ENCODE data around the gene RLF.

The RLF gene

GRCh38 chr1:40245686-40246085 is 84.5 kb downstream of the RLF start:
- TF ChIP-seq CTCF (IDR thresholded peaks at IDR 0.05; ENCODE audit: low read depth, low read length) = no peak
- DNase-seq (ENCODE audit: low read depth in 2 of 2) = no peak
- H3K4me3 ChIP-seq (replicated peaks in 1 of 2; ENCODE audit: low read depth in 2 of 2, low read length in 2 of 2) = no peak overlapping the region

GRCh38 chr1:40247655-40248054 is 86.5 kb downstream of the RLF start, which contains the start of gene TMCO2:
TSS of gene TMCO2 (plus strand) at chr1:40247937. CDS start at chr1:40247994, 57 bp downstream.
- H3K4me3 ChIP-seq (replicated peaks in 1 of 2; ENCODE audit: low read depth in 2 of 2, low read length in 2 of 2) = no peak within 1 kb of the TSS
- DNase-seq (ENCODE audit: low read depth in 2 of 2) = no peak
- TF ChIP-seq CTCF (IDR thresholded peaks at IDR 0.05; ENCODE audit: low read depth, low read length) = no peak

DNA sequence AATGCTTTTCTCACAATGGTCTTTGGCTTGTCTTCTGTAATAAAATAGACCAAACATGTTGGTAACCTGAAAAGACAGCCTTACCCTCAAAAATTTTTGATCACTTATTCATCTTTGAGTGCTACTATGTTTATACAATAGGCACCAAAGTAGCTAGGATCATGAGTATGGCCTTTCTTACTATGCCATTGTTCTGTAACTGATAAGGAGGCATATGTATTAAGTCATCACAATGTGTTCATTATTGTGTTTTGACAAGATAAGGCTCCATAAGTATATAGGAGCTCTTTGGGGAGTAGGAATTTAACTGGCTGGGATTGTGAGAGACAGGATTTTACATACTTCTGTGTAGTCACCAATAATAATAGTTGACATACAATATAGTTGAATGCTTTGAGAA is 87.2 kb downstream of the RLF start:
- H3K4me3 ChIP-seq (replicated peaks in 1 of 2; ENCODE audit: low read depth in 2 of 2, low read length in 2 of 2) = no peak overlapping the region
- no peak for DNase-seq (ENCODE audit: low read depth in 2 of 2)
- TF ChIP-seq CTCF (IDR thresholded peaks at IDR 0.05; ENCODE audit: low read depth, low read length) = no peak

DNA sequence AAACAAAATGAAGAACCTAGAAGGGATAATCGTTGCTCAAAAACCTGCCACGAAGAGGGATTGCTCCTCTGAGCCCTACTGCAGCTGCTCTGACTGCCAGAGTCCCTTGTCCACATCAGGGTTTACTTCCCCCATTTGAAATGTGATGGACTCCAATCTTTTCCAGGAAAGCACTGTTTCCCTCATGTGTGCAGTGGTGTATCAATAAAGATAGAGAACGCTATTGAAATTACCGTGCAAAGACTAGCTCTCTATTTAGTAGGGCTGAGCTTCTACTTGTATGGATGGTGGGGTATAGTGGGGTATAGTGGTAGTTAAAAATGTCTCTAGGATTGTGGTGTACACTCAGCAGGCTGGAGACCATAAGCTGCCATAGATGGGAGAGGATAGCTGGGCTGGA is 90.3 kb downstream of the RLF start:
- no peak for TF ChIP-seq CTCF (IDR thresholded peaks at IDR 0.05; ENCODE audit: low read depth, low read length)
- no peak overlapping the region for H3K4me3 ChIP-seq (replicated peaks in 1 of 2; ENCODE audit: low read depth in 2 of 2, low read length in 2 of 2)
- no peak for DNase-seq (ENCODE audit: low read depth in 2 of 2)

GRCh38 chr1:40252601-40253000 is 91.4 kb downstream of the RLF start:
- H3K4me3 ChIP-seq (replicated peaks in 1 of 2; ENCODE audit: low read depth in 2 of 2, low read length in 2 of 2) = no peak overlapping the region
- no peak for DNase-seq (ENCODE audit: low read depth in 2 of 2)
- TF ChIP-seq CTCF (IDR thresholded peaks at IDR 0.05; ENCODE audit: low read depth, low read length) = no peak

DNA sequence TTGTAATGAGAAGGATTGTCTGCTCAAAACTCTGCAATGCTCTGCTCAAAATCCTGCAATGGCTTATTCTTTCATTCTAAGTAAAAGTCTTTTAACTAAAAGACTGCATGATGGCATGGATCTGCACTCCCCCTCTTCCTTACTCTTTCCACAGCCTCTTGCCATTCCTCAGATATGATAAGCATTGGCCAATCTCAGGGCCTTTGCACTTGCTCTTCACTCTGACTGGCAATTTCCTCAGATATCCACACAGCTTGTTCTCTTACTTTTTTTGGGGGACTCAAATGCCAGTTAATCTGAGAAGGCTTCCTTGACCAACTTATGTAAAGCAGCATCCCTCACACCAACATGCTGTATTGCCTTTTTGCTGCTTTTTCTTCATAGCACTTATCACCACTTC is 94.0 kb downstream of the RLF start:
- no peak for TF ChIP-seq CTCF (IDR thresholded peaks at IDR 0.05; ENCODE audit: low read depth, low read length)
- no peak for DNase-seq (ENCODE audit: low read depth in 2 of 2)
- H3K4me3 ChIP-seq (replicated peaks in 1 of 2; ENCODE audit: low read depth in 2 of 2, low read length in 2 of 2) = no peak overlapping the region

- no peak for TF ChIP-seq CTCF (IDR thresholded peaks at IDR 0.05; ENCODE audit: low read depth, low read length)
- peak overlapping the region; percentile 92 to 99 for H3K4me3 ChIP-seq (replicated peaks in 1 of 2; ENCODE audit: low read depth in 2 of 2, low read length in 2 of 2)
- no peak for DNase-seq (ENCODE audit: low read depth in 2 of 2)
These were observed 95.4 kb downstream of the RLF start for GRCh38 chr1:40256401-40257084.
